LNCaP clone FGC (cell line): Measurements from ENCODE around the gene SPATA17.

Experiments used
- DNase-seq: peaks from one replicate; pipeline ENCODE4 v3.0.0-alpha.2; 2011; ENCODE audit warnings: low read depth
- H3K4me3 ChIP-seq: 2 replicates; pipeline ENCODE4 v1.5.1; 2011; ENCODE audit warnings: mild to moderate bottlenecking, low read depth, low read length, control low read depth
- CTCF ChIP-seq: IDR thresholded peaks from 2 replicates; pipeline ENCODE4 v1.5.1; 2012; ENCODE audit warnings: mild to moderate bottlenecking; ENCODE audit not compliant: control insufficient read depth, insufficient read depth; ENCODE audit errors: extremely low read depth

The SPATA17 gene

GRCh38 chr1:217776693-217777092 is 145.5 kb downstream of the SPATA17 start:
- H3K4me3 ChIP-seq, result no peak overlapping the region
- DNase-seq, result no peak
- TF ChIP-seq CTCF, result no peak

- H3K4me3 ChIP-seq, result no peak overlapping the region
- no peak for DNase-seq
- no peak for TF ChIP-seq CTCF
These were observed 149.9 kb downstream of the SPATA17 start for GRCh38 chr1:217781056-217781455.

GRCh38 chr1:217791091-217791490 is 159.9 kb downstream of the SPATA17 start:
- no peak overlapping the region for H3K4me3 ChIP-seq
- TF ChIP-seq CTCF, result no peak
- no peak for DNase-seq

- H3K4me3 ChIP-seq, result no peak overlapping the region
- no peak for TF ChIP-seq CTCF
- peak; percentile 13 for DNase-seq
These were observed 174.6 kb downstream of the SPATA17 start for GRCh38 chr1:217805792-217806191.

GRCh38 chr1:217812175-217812574 is 181.0 kb downstream of the SPATA17 start:
- TF ChIP-seq CTCF, result no peak
- H3K4me3 ChIP-seq, result no peak overlapping the region
- no peak for DNase-seq

- no peak for DNase-seq
- TF ChIP-seq CTCF, result no peak
- H3K4me3 ChIP-seq, result no peak overlapping the region
These were observed 181.9 kb downstream of the SPATA17 start for GRCh38 chr1:217813031-217813430.

- TF ChIP-seq CTCF, result no peak
- no peak overlapping the region for H3K4me3 ChIP-seq
- DNase-seq, result no peak
These were observed 206.5 kb downstream of the SPATA17 start for GRCh38 chr1:217837691-217838090.
